ENCODE measurements around the gene DOK5. TPM values are rescaled to one million over a fixed set of nuclear protein-coding genes. Genes with fewer than 3 reads are reported as not detected.

The DOK5 gene
- total and polyA plus RNA-seq, 2 donors (not counting 3 experiments of a cell fraction or from before 2014, with no cell fraction given), result 3.5 to 14.2 TPM

GRCh38 chr20:54680872-54681619 lies 205.7 kb downstream of the DOK5 start:
- Histone ChIP-seq H3K9ac (replicated peaks; ENCODE audit: extremely low read depth, insufficient read depth, low read length) (no peak overlapping the region), H3K27me3 (ENCODE audit: control insufficient read depth in 2 of 2, insufficient read depth in 2 of 2, low read length in 2 of 2) (no peaks in the 10 kb centered on the region), H3K4me3 (replicated peaks in 1 of 3; ENCODE audit: insufficient read depth in 1 of 3, low read depth in 1 of 3, low read length in 3 of 3) (no peak overlapping the region), H3K4me2 (ENCODE audit: insufficient read depth, low read length) (no peak overlapping the region), H3K9me1 (replicated peaks; ENCODE audit: control insufficient read depth, extremely low read depth, insufficient read depth, low read length) (no peaks in the 10 kb centered on the region), H4K20me1 (replicated peaks; ENCODE audit: control insufficient read depth, extremely low read depth, insufficient read depth, low read length) (no peaks in the 10 kb centered on the region), H3K9me3 (replicated peaks; ENCODE audit: control insufficient read depth, insufficient read depth, low read length) (no peaks in the 10 kb centered on the region), H3K27ac (ENCODE audit: insufficient read depth, low read depth, low read length) (no peak overlapping the region), H3K4me1 (ENCODE audit: control insufficient read depth, extremely low read depth, insufficient read depth, low read length) (no peaks in the 10 kb centered on the region), H3K79me2 (ENCODE audit: control insufficient read depth, insufficient read depth, low read length) (no peaks in the 10 kb centered on the region), H3K36me3 (ENCODE audit: control insufficient read depth in 2 of 2, extremely low read depth in 1 of 2, insufficient read depth in 2 of 2, low read length in 2 of 2) (no peaks in the 10 kb centered on the region), H2AFZ (ENCODE audit: low read depth, low read length) (no peak overlapping the region)
- intact Hi-C loops (cut with micrococcal nuclease) (loop anchor here (1.0 to 2.0 kb wide), 3 partner anchors 1568 to 1896 kb away; no protein-coding TSS in a partner anchor), dilution Hi-C loops (cut with MboI; ENCODE audit: extremely low pct_ligation_motif_present, low sequenced_read_pairs) (no loop called here)
- CTCF ChIA-PET, result interaction anchor here (0.8 to 5.7 kb wide), 13 partner anchors 12 to 1897 kb away, joined by 3 to 97 read pairs (median 5); partner anchors contain the start of gene MC3R
- TF ChIP-seq CTCF (IDR thresholded peaks at IDR 0.05; ENCODE audit: extremely low read depth in 1 of 2, insufficient read depth in 1 of 2, low read depth in 1 of 2, low read length in 2 of 2) (peak; percentile 52 to 55), GATA2 (IDR thresholded peaks at IDR 0.05; ENCODE audit: insufficient read depth, insufficient read length, low read depth, low read length) (no peak)
- FAIRE-seq (peak; percentile 74), DNase-seq (ENCODE audit: low read depth, low spot score) (peak; percentile 42)
- BruUV-seq (replicated peaks), result no TSS peak
- POLR2A ChIA-PET, result no interaction called here

- dilution Hi-C loops (cut with MboI; ENCODE audit: extremely low pct_ligation_motif_present, low sequenced_read_pairs), result no loop called here
- Histone ChIP-seq H3K9ac (replicated peaks; ENCODE audit: extremely low read depth, insufficient read depth, low read length) (no peak overlapping the region), H3K27ac (ENCODE audit: insufficient read depth, low read depth, low read length) (no peak overlapping the region), H4K20me1 (replicated peaks; ENCODE audit: control insufficient read depth, extremely low read depth, insufficient read depth, low read length) (no peaks in the 10 kb centered on the region), H3K4me2 (ENCODE audit: insufficient read depth, low read length) (no peak overlapping the region), H3K27me3 (ENCODE audit: control insufficient read depth in 2 of 2, insufficient read depth in 2 of 2, low read length in 2 of 2) (no peaks in the 10 kb centered on the region), H3K9me3 (replicated peaks; ENCODE audit: control insufficient read depth, insufficient read depth, low read length) (no peaks in the 10 kb centered on the region), H3K79me2 (ENCODE audit: control insufficient read depth, insufficient read depth, low read length) (no peaks in the 10 kb centered on the region), H3K36me3 (ENCODE audit: control insufficient read depth in 2 of 2, extremely low read depth in 1 of 2, insufficient read depth in 2 of 2, low read length in 2 of 2) (no peaks in the 10 kb centered on the region), H3K9me1 (replicated peaks; ENCODE audit: control insufficient read depth, extremely low read depth, insufficient read depth, low read length) (no peaks in the 10 kb centered on the region), H3K4me3 (replicated peaks in 1 of 3; ENCODE audit: insufficient read depth in 1 of 3, low read depth in 1 of 3, low read length in 3 of 3) (no peak overlapping the region), H3K4me1 (ENCODE audit: control insufficient read depth, extremely low read depth, insufficient read depth, low read length) (no peaks in the 10 kb centered on the region), H2AFZ (ENCODE audit: low read depth, low read length) (no peak overlapping the region)
- intact Hi-C loops (cut with micrococcal nuclease), result loop anchor here (1.0 to 2.0 kb wide), 3 partner anchors 1567 to 1895 kb away; no protein-coding TSS in a partner anchor
- no peak for DNase-seq (ENCODE audit: low read depth, low spot score)
- ChIA-PET POLR2A (no interaction called here), CTCF (interaction anchor here (1.0 to 5.7 kb wide), 6 partner anchors 13 to 1671 kb away, joined by 3 to 97 read pairs (median 4); partner anchors contain the start of gene MC3R)
- no peak for TF ChIP-seq FOS (IDR thresholded peaks at IDR 0.05; ENCODE audit: borderline replicate concordance, insufficient read depth, low read length)
- no peak for TF ChIP-seq POLR2A (IDR thresholded peaks at IDR 0.05; ENCODE audit: low read depth, low read length)
- TF ChIP-seq POLR2AphosphoS5 (IDR thresholded peaks at IDR 0.05; ENCODE audit: insufficient read depth, low read depth, low read length), result no peak
- no peak for TF ChIP-seq EZH2 (IDR thresholded peaks at IDR 0.05; ENCODE audit: borderline replicate concordance, low read depth, low read length, severe bottlenecking)
- no peak for TF ChIP-seq JUN (IDR thresholded peaks at IDR 0.05; ENCODE audit: borderline replicate concordance, insufficient read depth, insufficient read length, low read depth)
- no peak for TF ChIP-seq GATA2 (IDR thresholded peaks at IDR 0.05; ENCODE audit: insufficient read depth, insufficient read length, low read depth, low read length)
- TF ChIP-seq MAX (IDR thresholded peaks at IDR 0.05; ENCODE audit: insufficient read depth, insufficient read length), result no peak
- TF ChIP-seq CTCF (IDR thresholded peaks at IDR 0.05; ENCODE audit: extremely low read depth in 1 of 2, insufficient read depth in 1 of 2, low read depth in 1 of 2, low read length in 2 of 2), result no peak
- TF ChIP-seq MYC (IDR thresholded peaks at IDR 0.05; ENCODE audit: low read depth, low read length), result no peak
- no peak for FAIRE-seq
- no TSS peak for BruUV-seq (replicated peaks)
Observed at GRCh38 chr20:54681869-54682268, 206.5 kb downstream of the DOK5 start.
